ENCODE results near the gene UBAC1.

DNA sequence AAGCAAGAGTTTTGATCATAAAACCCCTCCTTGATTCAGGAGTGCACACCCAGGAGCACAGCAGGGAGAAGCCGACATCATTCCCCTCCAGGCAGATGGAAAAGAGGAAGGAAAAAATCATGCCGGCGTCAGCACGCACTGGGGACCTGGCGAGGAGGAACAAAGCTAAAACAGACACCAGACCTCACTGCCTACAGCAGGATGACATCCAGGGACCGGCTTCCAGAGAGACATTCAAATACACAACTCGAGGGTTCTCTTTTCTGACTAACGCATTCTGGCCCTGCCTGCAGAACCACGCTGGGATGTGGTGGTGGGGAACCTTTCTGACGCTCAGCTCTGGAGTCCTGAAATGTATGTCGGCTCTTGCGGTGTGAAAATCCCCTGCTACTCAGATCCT is 2.7 kb downstream of the UBAC1 start:
- TF ChIP-seq, protein P1, sequence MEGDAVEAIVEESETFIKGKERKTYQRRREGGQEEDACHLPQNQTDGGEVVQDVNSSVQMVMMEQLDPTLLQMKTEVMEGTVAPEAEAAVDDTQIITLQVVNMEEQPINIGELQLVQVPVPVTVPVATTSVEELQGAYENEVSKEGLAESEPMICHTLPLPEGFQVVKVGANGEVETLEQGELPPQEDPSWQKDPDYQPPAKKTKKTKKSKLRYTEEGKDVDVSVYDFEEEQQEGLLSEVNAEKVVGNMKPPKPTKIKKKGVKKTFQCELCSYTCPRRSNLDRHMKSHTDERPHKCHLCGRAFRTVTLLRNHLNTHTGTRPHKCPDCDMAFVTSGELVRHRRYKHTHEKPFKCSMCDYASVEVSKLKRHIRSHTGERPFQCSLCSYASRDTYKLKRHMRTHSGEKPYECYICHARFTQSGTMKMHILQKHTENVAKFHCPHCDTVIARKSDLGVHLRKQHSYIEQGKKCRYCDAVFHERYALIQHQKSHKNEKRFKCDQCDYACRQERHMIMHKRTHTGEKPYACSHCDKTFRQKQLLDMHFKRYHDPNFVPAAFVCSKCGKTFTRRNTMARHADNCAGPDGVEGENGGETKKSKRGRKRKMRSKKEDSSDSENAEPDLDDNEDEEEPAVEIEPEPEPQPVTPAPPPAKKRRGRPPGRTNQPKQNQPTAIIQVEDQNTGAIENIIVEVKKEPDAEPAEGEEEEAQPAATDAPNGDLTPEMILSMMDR (IDR thresholded peaks at IDR 0.05), result no peak
- no peak for TF ChIP-seq POLR2A (IDR thresholded peaks at IDR 0.05)
